Trophoblast cell (in vitro differentiated cells and primary cell): ENCODE data around the gene MFAP2.

Source experiments
- DNase-seq, 2 donors: peaks; one replicate each; pipeline ENCODE4 v3.0.0-alpha.2; 2016
- H2AFZ ChIP-seq: 2 replicates; pipeline ENCODE4 v1.6.1; 2013; ENCODE audit warnings: low read length, moderate library complexity, mild to moderate bottlenecking; ENCODE audit not compliant: insufficient read depth, poor library complexity
- H2AK5ac ChIP-seq: 2 replicates; pipeline ENCODE4 v1.6.1; 2013; ENCODE audit warnings: mild to moderate bottlenecking, low read length
- H2BK120ac ChIP-seq: 2 replicates; pipeline ENCODE4 v1.6.1; 2013; ENCODE audit warnings: low read length, mild to moderate bottlenecking, moderate library complexity; ENCODE audit not compliant: insufficient read depth, poor library complexity
- H2BK12ac ChIP-seq: 2 replicates; pipeline ENCODE4 v1.6.1; 2013; ENCODE audit warnings: mild to moderate bottlenecking, low read length, moderate library complexity
- H2BK5ac ChIP-seq: 2 replicates; pipeline ENCODE4 v1.6.1; 2013; ENCODE audit warnings: low read length, low read depth, moderate library complexity, mild to moderate bottlenecking; ENCODE audit not compliant: poor library complexity
- H3K14ac ChIP-seq: 2 replicates; pipeline ENCODE4 v1.6.1; 2013; ENCODE audit warnings: mild to moderate bottlenecking, low read length
- H3K18ac ChIP-seq: 2 replicates; pipeline ENCODE4 v1.6.1; 2013; ENCODE audit warnings: mild to moderate bottlenecking, low read length
- H3K23ac ChIP-seq: 2 replicates; pipeline ENCODE4 v1.6.1; 2013; ENCODE audit warnings: low read length
- H3K27ac ChIP-seq: 2 replicates; pipeline ENCODE4 v1.5.1; 2013; ENCODE audit warnings: low read depth, mild to moderate bottlenecking, inconsistent platforms, low read length, moderate library complexity
- H3K27me3 ChIP-seq: 2 replicates; pipeline ENCODE4 v1.6.1; 2013; ENCODE audit warnings: inconsistent platforms, mild to moderate bottlenecking, low read length, moderate library complexity; ENCODE audit not compliant: insufficient read depth
- H3K36me3 ChIP-seq, 2 experiments: 1 replicate in 1 of 2; 2 replicates in 1 of 2; pipeline ENCODE4 v1.6.1; 2013; ENCODE audit warnings: low read length in 2 of 2, mild to moderate bottlenecking in 2 of 2, moderate library complexity in 1 of 2; ENCODE audit not compliant: insufficient read depth in 2 of 2, control insufficient read depth in 1 of 2
- H3K4ac ChIP-seq: 2 replicates; pipeline ENCODE4 v1.6.1; 2013; ENCODE audit warnings: low read depth, mild to moderate bottlenecking, low read length, moderate library complexity
- H3K4me1 ChIP-seq, 2 experiments: 1 replicate in 1 of 2; 2 replicates in 1 of 2; pipeline ENCODE4 v1.6.1; 2013; ENCODE audit warnings: low read length in 2 of 2, mild to moderate bottlenecking in 2 of 2, moderate library complexity in 1 of 2; ENCODE audit not compliant: insufficient read depth in 2 of 2, control insufficient read depth in 1 of 2
- H3K4me2 ChIP-seq: 2 replicates; pipeline ENCODE4 v1.6.1; 2013; ENCODE audit warnings: inconsistent platforms, mild to moderate bottlenecking, low read length, moderate library complexity
- H3K4me3 ChIP-seq: 2 replicates; pipeline ENCODE4 v1.5.1; 2013; ENCODE audit warnings: mild to moderate bottlenecking, low read depth, low read length, inconsistent platforms
- H3K79me1 ChIP-seq: one replicate; pipeline ENCODE4 v1.6.1; 2013; ENCODE audit warnings: low read length
- H3K79me2 ChIP-seq: 2 replicates; pipeline ENCODE4 v1.6.1; 2013; ENCODE audit warnings: low read length, mild to moderate bottlenecking; ENCODE audit not compliant: control insufficient read depth, insufficient read depth, poor library complexity
- H3K9ac ChIP-seq: 2 replicates; pipeline ENCODE4 v1.6.1; 2013; ENCODE audit warnings: mild to moderate bottlenecking, low read length
- H3K9me3 ChIP-seq: 2 replicates; pipeline ENCODE4 v1.6.1; 2013; ENCODE audit warnings: low read depth, mild to moderate bottlenecking, control low read depth, inconsistent platforms, low read length; ENCODE audit not compliant: insufficient read depth
- H4K12ac ChIP-seq: 2 replicates; pipeline ENCODE4 v1.6.1; 2013; ENCODE audit warnings: low read depth, mild to moderate bottlenecking, low read length, moderate library complexity
- H4K8ac ChIP-seq: 2 replicates; pipeline ENCODE4 v1.6.1; 2013; ENCODE audit warnings: low read depth, mild to moderate bottlenecking, low read length, moderate library complexity
- H4K91ac ChIP-seq: one replicate; pipeline ENCODE4 v1.6.1; 2013; ENCODE audit warnings: low read depth, mild to moderate bottlenecking, low read length, moderate library complexity
- WGBS: extraction: QIAGEN DNeasy Blood & Tissue Kit; methylation state at CpG from one replicate; pipeline ENCODE4 v1.1.7; 2013; ENCODE audit warnings: missing lambda C conversion rate; ENCODE audit not compliant: insufficient read length, insufficient coverage; ENCODE audit errors: extremely low coverage; 5-methylcytosine and 5-hydroxymethylcytosine counted together

The MFAP2 gene

GRCh38 chr1:17007121-17007520 lies 26.7 kb upstream of the MFAP2 start:
- Histone ChIP-seq H3K27ac (no peak overlapping the region), H3K4me3 (no peak overlapping the region), H3K18ac (no peak overlapping the region), H3K79me2 (no peaks in the 10 kb centered on the region), H2BK5ac (no peak overlapping the region), H4K8ac (no peak overlapping the region), H3K4me1 (peaks cover 8 to 9% of the 10 kb centered on the region in 2 experiments), H3K9ac (no peak overlapping the region), H3K36me3 (peaks cover 27 to 28% of the 10 kb centered on the region in 2 experiments), H3K4ac (no peak overlapping the region), H2BK120ac (no peak overlapping the region), H3K4me2 (no peak overlapping the region), H4K12ac (no peak overlapping the region), H2BK12ac (no peak overlapping the region), H4K91ac (no peak overlapping the region), H3K23ac (no peak overlapping the region), H3K79me1 (peaks cover 5% of the 10 kb centered on the region), H3K9me3 (no peaks in the 10 kb centered on the region), H3K14ac (no peak overlapping the region), H2AFZ (no peak overlapping the region), H3K27me3 (no peaks in the 10 kb centered on the region), H2AK5ac (no peak overlapping the region)
- WGBS: no CpG with 5 or more reads among the region's 8 CpGs
- DNase-seq: no peak

- Histone ChIP-seq H2BK12ac (no peak overlapping the region), H3K9me3 (no peaks in the 10 kb centered on the region), H2AFZ (no peak overlapping the region), H4K91ac (no peak overlapping the region), H3K4me2 (no peak overlapping the region), H2BK5ac (no peak overlapping the region), H3K9ac (no peak overlapping the region), H2BK120ac (no peak overlapping the region), H4K8ac (no peak overlapping the region), H3K18ac (no peak overlapping the region), H3K23ac (no peak overlapping the region), H3K27ac (no peak overlapping the region), H3K4me1 (no peaks in the 10 kb centered on the region), H3K36me3 (peaks cover 36 to 38% of the 10 kb centered on the region in 2 experiments), H3K27me3 (no peaks in the 10 kb centered on the region), H3K4me3 (no peak overlapping the region), H3K79me2 (no peaks in the 10 kb centered on the region), H4K12ac (no peak overlapping the region), H3K4ac (no peak overlapping the region), H2AK5ac (no peak overlapping the region), H3K14ac (no peak overlapping the region), H3K79me1 (no peaks in the 10 kb centered on the region)
- no CpG with 5 or more reads among the region's 19 CpGs for WGBS
- no peak for DNase-seq
Observed at GRCh38 chr1:17005365-17005740, 24.9 kb upstream of the MFAP2 start.

GRCh38 chr1:17004466-17005364 lies 24.3 kb upstream of the MFAP2 start:
- no peak overlapping the region for H4K91ac ChIP-seq
- peaks cover 39 to 41% of the 10 kb centered on the region in 2 experiments for H3K36me3 ChIP-seq
- H3K79me1 ChIP-seq: no peaks in the 10 kb centered on the region
- no peak overlapping the region for H3K27ac ChIP-seq
- no peak overlapping the region for H4K12ac ChIP-seq
- no peak overlapping the region for H2AFZ ChIP-seq
- no peak overlapping the region for H4K8ac ChIP-seq
- no peak overlapping the region for H3K4ac ChIP-seq
- no peak overlapping the region for H3K14ac ChIP-seq
- H3K79me2 ChIP-seq: no peaks in the 10 kb centered on the region
- H2BK5ac ChIP-seq: no peak overlapping the region
- H3K4me2 ChIP-seq: no peak overlapping the region
- no peak overlapping the region for H3K18ac ChIP-seq
- no peak overlapping the region for H3K9ac ChIP-seq
- no CpG with 5 or more reads among the region's 24 CpGs for WGBS
- H2BK12ac ChIP-seq: no peak overlapping the region
- no peaks in the 10 kb centered on the region for H3K27me3 ChIP-seq
- H3K4me3 ChIP-seq: no peak overlapping the region
- no peaks in the 10 kb centered on the region for H3K9me3 ChIP-seq
- H2AK5ac ChIP-seq: no peak overlapping the region
- H3K4me1 ChIP-seq: no peaks in the 10 kb centered on the region
- DNase-seq: no peak
- H2BK120ac ChIP-seq: no peak overlapping the region
- H3K23ac ChIP-seq: no peak overlapping the region

GRCh38 chr1:17002524-17002902 lies 22.1 kb upstream of the MFAP2 start:
- Histone ChIP-seq H3K4ac (no peak overlapping the region), H4K91ac (no peak overlapping the region), H4K12ac (no peak overlapping the region), H3K79me2 (no peaks in the 10 kb centered on the region), H3K9ac (no peak overlapping the region), H4K8ac (no peak overlapping the region), H3K4me3 (no peak overlapping the region), H3K18ac (no peak overlapping the region), H3K79me1 (no peaks in the 10 kb centered on the region), H3K9me3 (no peaks in the 10 kb centered on the region), H3K23ac (no peak overlapping the region), H3K27me3 (no peaks in the 10 kb centered on the region), H3K4me2 (no peak overlapping the region), H2BK120ac (no peak overlapping the region), H3K36me3 (peaks cover 50 to 51% of the 10 kb centered on the region in 2 experiments), H3K4me1 (no peaks in the 10 kb centered on the region), H2BK5ac (no peak overlapping the region), H2AK5ac (no peak overlapping the region), H2AFZ (no peak overlapping the region), H3K27ac (no peak overlapping the region), H3K14ac (no peak overlapping the region), H2BK12ac (no peak overlapping the region)
- WGBS: no CpG with 5 or more reads among the region's 4 CpGs
- no peak for DNase-seq
